IMR-90 (cell line): ENCODE data around the gene PTPRN2. TPM values are rescaled to one million over a fixed set of nuclear protein-coding genes. Genes with fewer than 3 reads are reported as not detected.

Source experiments
- ATAC-seq: fragments of 200-7000 bp; cut with Tn5 transposase; 2 replicates; pipeline ENCODE4 v1.9.1; 2020; ENCODE audit warnings: low read depth, mild to moderate bottlenecking, moderate library complexity
- BruUV-seq: library from RNA; stranded (reverse); fragments of 400-500 nt; replicated peaks from 2 replicates; lab custom pipeline; 2021; lab: Mats Ljungman, UMichigan
- CTCF ChIA-PET: fragments of 300-600 bp; formaldehyde crosslinking; extraction: SDS; loops from one replicate; lab custom pipeline; 2021; ENCODE audit warnings: antibody characterized with exemption; lab: Yijun Ruan, JAX
- POLR2A ChIA-PET: fragments of 300-600 bp; sonication (Branson Sonifier 250); formaldehyde crosslinking; loops from one replicate; lab custom pipeline; 2022; ENCODE audit warnings: antibody characterized with exemption; ENCODE audit not compliant: unreplicated experiment; lab: Charles Lee
- DNase-seq: peaks from one replicate; pipeline ENCODE4 v3.0.0; 2013
- H2AFZ ChIP-seq: replicated peaks from 2 replicates; pipeline ENCODE3; 2013; ENCODE audit warnings: low read length, mild to moderate bottlenecking; ENCODE audit not compliant: poor library complexity
- H2AK5ac ChIP-seq: 2 replicates; pipeline ENCODE4 v1.6.1; 2013; ENCODE audit warnings: low read depth, low read length, inconsistent platforms
- H2AK9ac ChIP-seq: replicated peaks from 2 replicates; pipeline ENCODE3; 2013; ENCODE audit warnings: mild to moderate bottlenecking, low read depth, low read length, moderate library complexity; ENCODE audit not compliant: poor library complexity
- H2BK120ac ChIP-seq: 2 replicates; pipeline ENCODE4 v1.6.1; 2013; ENCODE audit warnings: low read depth, low read length, inconsistent platforms
- H2BK15ac ChIP-seq: 3 replicates; pipeline ENCODE4 v1.6.1; 2013; ENCODE audit warnings: low read depth, low read length, inconsistent platforms
- H2BK20ac ChIP-seq: 2 replicates; pipeline ENCODE4 v1.6.1; 2013; ENCODE audit warnings: low read depth, mild to moderate bottlenecking, inconsistent platforms, low read length, moderate library complexity
- H2BK5ac ChIP-seq: 2 replicates; pipeline ENCODE4 v1.6.1; 2013; ENCODE audit warnings: mild to moderate bottlenecking, low read depth, low read length, inconsistent platforms; ENCODE audit not compliant: poor library complexity, severe bottlenecking
- H3K14ac ChIP-seq: replicated peaks from 2 replicates; pipeline ENCODE4 v1.6.1; 2013; ENCODE audit warnings: low read depth, low read length, inconsistent platforms
- H3K18ac ChIP-seq: 2 replicates; pipeline ENCODE4 v1.6.1; 2013; ENCODE audit warnings: low read depth, low read length, control low read depth
- H3K23ac ChIP-seq: 2 replicates; pipeline ENCODE4 v1.6.1; 2013; ENCODE audit warnings: low read depth, low read length, inconsistent platforms
- H3K27ac ChIP-seq: 2 replicates; pipeline ENCODE4 v1.5.1; 2013; ENCODE audit warnings: mild to moderate bottlenecking, control low read depth, low read length; ENCODE audit not compliant: insufficient read depth
- H3K27me3 ChIP-seq: 2 replicates; pipeline ENCODE4 v1.6.1; 2013; ENCODE audit warnings: low read length; ENCODE audit not compliant: control insufficient read depth, insufficient read depth
- H3K36me3 ChIP-seq: 2 replicates; pipeline ENCODE4 v1.6.1; 2013; ENCODE audit warnings: low read length, mixed read lengths; ENCODE audit not compliant: control insufficient read depth, insufficient read depth
- H3K4ac ChIP-seq: 2 replicates; pipeline ENCODE4 v1.6.1; 2013; ENCODE audit warnings: low read depth, low read length, inconsistent platforms
- H3K4me1 ChIP-seq: 2 replicates; pipeline ENCODE4 v1.6.1; 2013; ENCODE audit warnings: low read length, mixed read lengths; ENCODE audit not compliant: control insufficient read depth, insufficient read depth
- H3K4me2 ChIP-seq: 2 replicates; pipeline ENCODE4 v1.6.1; 2013; ENCODE audit warnings: low read depth, mild to moderate bottlenecking, control low read depth, low read length, moderate library complexity
- H3K4me3 ChIP-seq: 2 replicates; pipeline ENCODE4 v1.5.1; 2013; ENCODE audit warnings: low read depth, mild to moderate bottlenecking, control low read depth, low read length, moderate library complexity; ENCODE audit not compliant: insufficient read depth
- H3K56ac ChIP-seq: 2 replicates; pipeline ENCODE4 v1.6.1; 2013; ENCODE audit warnings: low read length, inconsistent platforms; ENCODE audit not compliant: insufficient read depth; ENCODE audit errors: extremely low read depth
- H3K79me1 ChIP-seq, 2 experiments: 2 replicates each; pipeline ENCODE4 v1.6.1; 2013; ENCODE audit warnings: low read length in 2 of 2, inconsistent platforms in 1 of 2, low read depth in 1 of 2
- H3K9ac ChIP-seq: 2 replicates; pipeline ENCODE4 v1.6.1; 2013; ENCODE audit warnings: low read depth, low read length, control low read depth
- H3K9me1 ChIP-seq: 2 replicates; pipeline ENCODE4 v1.6.1; 2013; ENCODE audit warnings: low read length, inconsistent platforms; ENCODE audit not compliant: insufficient read depth
- H3K9me3 ChIP-seq: 2 replicates; pipeline ENCODE4 v1.6.1; 2013; ENCODE audit warnings: low read length; ENCODE audit not compliant: control insufficient read depth, insufficient read depth
- H4K20me1 ChIP-seq: 2 replicates; pipeline ENCODE4 v1.6.1; 2013; ENCODE audit warnings: low read length, inconsistent platforms; ENCODE audit not compliant: insufficient read depth
- H4K5ac ChIP-seq: 2 replicates; pipeline ENCODE4 v1.6.1; 2013; ENCODE audit warnings: mild to moderate bottlenecking, low read depth, low read length, control low read depth
- H4K8ac ChIP-seq, 2 experiments: 2 replicates each; pipeline ENCODE4 v1.6.1; 2013; ENCODE audit warnings: low read depth in 2 of 2, low read length in 2 of 2, control low read depth in 1 of 2, inconsistent platforms in 1 of 2
- H4K91ac ChIP-seq: 2 replicates; pipeline ENCODE4 v1.6.1; 2013; ENCODE audit warnings: low read depth, low read length, inconsistent platforms; ENCODE audit not compliant: insufficient read depth
- BHLHE40 ChIP-seq: fragments of 150-350 bp; IDR thresholded peaks from 2 replicates; pipeline ENCODE4 v1.6.1; 2016; ENCODE audit warnings: mild to moderate bottlenecking, low read depth, low read length
- CEBPB ChIP-seq: IDR thresholded peaks from 2 replicates; pipeline ENCODE4 v1.6.1; 2012; ENCODE audit warnings: low read depth, low read length, improper control_type of control experiment
- CHD1 ChIP-seq: IDR thresholded peaks from 2 replicates; pipeline ENCODE4 v1.6.1; 2012; ENCODE audit warnings: low read depth, low read length, improper control_type of control experiment
- ELK1 ChIP-seq: fragments of 150-350 bp; IDR thresholded peaks from 2 replicates; pipeline ENCODE4 v1.6.1; 2016; ENCODE audit warnings: low read depth, mild to moderate bottlenecking, low read length, moderate library complexity, borderline replicate concordance
- FOS ChIP-seq: fragments of 150-350 bp; IDR thresholded peaks from 2 replicates; pipeline ENCODE4 v1.6.1; 2016; ENCODE audit warnings: low read depth, low read length
- NFE2L2 ChIP-seq: fragments of 150-350 bp; IDR thresholded peaks from 2 replicates; pipeline ENCODE4 v1.6.1; 2016; ENCODE audit warnings: low read depth, mild to moderate bottlenecking, low read length
- RAD21 ChIP-seq: IDR thresholded peaks from 2 replicates; pipeline ENCODE4 v1.6.1; 2012; ENCODE audit warnings: low read length, improper control_type of control experiment
- RCOR1 ChIP-seq: IDR thresholded peaks from 2 replicates; pipeline ENCODE4 v1.6.1; 2012; ENCODE audit warnings: mild to moderate bottlenecking, low read length, improper control_type of control experiment; ENCODE audit not compliant: insufficient replicate concordance
- RFX5 ChIP-seq: IDR thresholded peaks from 2 replicates; pipeline ENCODE4 v1.8.0; 2012; ENCODE audit warnings: low read depth, mild to moderate bottlenecking, low read length, moderate library complexity
- USF2 ChIP-seq: fragments of 150-350 bp; IDR thresholded peaks from 2 replicates; pipeline ENCODE4 v1.6.1; 2017; ENCODE audit warnings: mild to moderate bottlenecking, antibody characterized with exemption, low read length, low read depth
- WGBS, 2 experiments: methylation state at CpG; one replicate each; pipeline versions ENCODE4 v1.1.5 to v1.1.7; 2013; ENCODE audit warnings: missing lambda C conversion rate in 2 of 2; ENCODE audit not compliant: insufficient read length in 1 of 2; ENCODE audit errors: extremely low coverage in 2 of 2; 5-methylcytosine and 5-hydroxymethylcytosine counted together
- dilution Hi-C: fragments of 300-500 bp; cut with HindIII; formaldehyde crosslinking; loops from one replicate; pipeline ENCODE4 v1.14.3; 2018; ENCODE audit warnings: low sequenced_read_pairs; ENCODE audit not compliant: unreplicated experiment
- in situ Hi-C: fragments of 300-500 bp; cut with MboI; formaldehyde crosslinking; loops from 3 replicates; pipeline ENCODE4 v1.14.3; 2019; ENCODE audit warnings: low sequenced_read_pairs, inconsistent platforms, mixed read lengths
- intact Hi-C: fragments of 100-400 bp; cut with micrococcal nuclease; formaldehyde crosslinking; loops from 2 replicates; pipeline ENCODE4 v1.10.0; 2022
- polyA plus RNA-seq, 3 experiments: library from polyadenylated mRNA; depleted of rRNA; stranded (reverse); fragments of >200 nt; gene quantifications; 2 replicates each; pipeline ENCODE4 v1.2.3, GENCODE V29; 2012; ENCODE audit warnings: low replicate concordance in 1 of 3
- total RNA-seq: library from RNA; depleted of rRNA; stranded (reverse); fragments of >200 nt; gene quantifications from 2 replicates; pipeline ENCODE4 v1.2.3, GENCODE V29; 2012

Gene PTPRN2
- total and polyA plus RNA-seq, 2 of the 4 experiments (the other 2 are of a cell fraction), result 0.03 TPM; not detected in 1

- 65% methylated on average over 4 of the region's 16 CpGs; no CpG with 5 or more reads in 1 of the 2 experiments for WGBS, 2 experiments
- Histone ChIP-seq H3K4ac (no peak overlapping the region), H3K4me3 (no peak overlapping the region), H2BK120ac (no peak overlapping the region), H3K27me3 (no peaks in the 10 kb centered on the region), H4K20me1 (no peaks in the 10 kb centered on the region), H3K9me1 (no peaks in the 10 kb centered on the region), H3K4me2 (no peak overlapping the region), H2BK15ac (no peak overlapping the region), H3K9ac (no peak overlapping the region), H3K14ac (no peak overlapping the region), H3K79me1 (no peaks in the 10 kb centered on the region), H4K91ac (no peak overlapping the region), H3K56ac (no peak overlapping the region), H2AFZ (no peak overlapping the region), H3K4me1 (no peaks in the 10 kb centered on the region), H3K18ac (no peak overlapping the region), H4K5ac (no peak overlapping the region), H2AK5ac (no peak overlapping the region), H4K8ac (no peak overlapping the region), H2BK20ac (no peak overlapping the region), H2AK9ac (no peak overlapping the region), H2BK5ac (no peak overlapping the region), H3K9me3 (peaks cover 54% of the 10 kb centered on the region), H3K36me3 (no peaks in the 10 kb centered on the region), H3K23ac (no peak overlapping the region), H3K27ac (no peak overlapping the region)
- no TSS peak for BruUV-seq
- no peak for ATAC-seq
- CTCF ChIA-PET, result no interaction called here
- in situ Hi-C loops, result no loop called here
- no peak for TF ChIP-seq BHLHE40
- TF ChIP-seq CHD1, result no peak
- TF ChIP-seq RFX5, result no peak
- no peak for TF ChIP-seq FOS
- no peak for TF ChIP-seq USF2
- no peak for TF ChIP-seq RAD21
- no peak for TF ChIP-seq RCOR1
- no peak for TF ChIP-seq NFE2L2
- no peak for TF ChIP-seq ELK1
- no peak for TF ChIP-seq CEBPB
- POLR2A ChIA-PET, result no interaction called here
- intact Hi-C loops, result no loop called here
- DNase-seq, result no peak
- dilution Hi-C loops, result no loop called here
These were observed 451.7 kb downstream of the PTPRN2 start for GRCh38 chr7:158135931-158136330.
